Measurements from ENCODE around the gene GID8. TPM values are rescaled to one million over a fixed set of nuclear protein-coding genes. Genes with fewer than 3 reads are reported as not detected.

Gene GID8
- polyA plus RNA-seq, 1 of the 3 experiments (the other 2 are of a cell fraction) = 18.1 TPM

DNA sequence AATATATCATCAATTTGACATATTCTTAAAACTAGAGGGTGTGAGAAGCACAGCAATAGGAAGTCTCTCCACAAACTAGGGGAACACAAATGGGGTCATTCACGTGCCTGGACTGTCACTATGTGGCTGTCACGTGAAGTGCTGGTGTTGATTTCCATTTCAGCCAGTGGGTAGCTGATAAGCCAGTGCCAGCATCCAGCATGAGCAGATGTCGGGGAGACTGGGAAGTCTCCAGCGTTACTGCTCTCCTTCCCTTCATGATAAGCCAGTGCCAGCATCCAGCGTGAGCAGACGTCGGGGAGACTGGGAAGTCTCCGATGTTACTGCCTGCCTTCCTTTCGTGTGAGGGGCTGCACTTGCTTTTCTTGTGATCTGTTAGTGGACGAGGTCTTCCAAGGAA is 9.0 kb downstream of the GID8 start (continued):
- TF ChIP-seq CHD2 (IDR thresholded peaks at IDR 0.05; ENCODE audit: low read length, partially characterized antibody) = peak; percentile 68
- no peak for TF ChIP-seq ELF1 (IDR thresholded peaks at IDR 0.05)
- no peak for TF ChIP-seq FOXM1 (IDR thresholded peaks at IDR 0.05; ENCODE audit: low read depth)
- no peak for TF ChIP-seq MEF2A (IDR thresholded peaks at IDR 0.05; ENCODE audit: borderline replicate concordance, low read depth)
- no peak for TF ChIP-seq TEAD4 (IDR thresholded peaks at IDR 0.05; ENCODE audit: borderline replicate concordance, insufficient read depth)
- peak; percentile 98 for TF ChIP-seq MXI1 (IDR thresholded peaks at IDR 0.05; ENCODE audit: low read depth, low read length)
- TF ChIP-seq, protein P1, sequence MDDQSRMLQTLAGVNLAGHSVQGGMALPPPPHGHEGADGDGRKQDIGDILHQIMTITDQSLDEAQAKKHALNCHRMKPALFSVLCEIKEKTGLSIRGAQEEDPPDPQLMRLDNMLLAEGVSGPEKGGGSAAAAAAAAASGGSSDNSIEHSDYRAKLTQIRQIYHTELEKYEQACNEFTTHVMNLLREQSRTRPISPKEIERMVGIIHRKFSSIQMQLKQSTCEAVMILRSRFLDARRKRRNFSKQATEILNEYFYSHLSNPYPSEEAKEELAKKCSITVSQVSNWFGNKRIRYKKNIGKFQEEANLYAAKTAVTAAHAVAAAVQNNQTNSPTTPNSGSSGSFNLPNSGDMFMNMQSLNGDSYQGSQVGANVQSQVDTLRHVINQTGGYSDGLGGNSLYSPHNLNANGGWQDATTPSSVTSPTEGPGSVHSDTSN (IDR thresholded peaks at IDR 0.05) = no peak
- TF ChIP-seq, protein P2, sequence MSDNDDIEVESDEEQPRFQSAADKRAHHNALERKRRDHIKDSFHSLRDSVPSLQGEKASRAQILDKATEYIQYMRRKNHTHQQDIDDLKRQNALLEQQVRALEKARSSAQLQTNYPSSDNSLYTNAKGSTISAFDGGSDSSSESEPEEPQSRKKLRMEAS (IDR thresholded peaks at IDR 0.05; ENCODE audit: low read depth) = no peak
- TF ChIP-seq TCF12 (IDR thresholded peaks at IDR 0.05) = no peak
- peak; percentile 54 for TF ChIP-seq RAD21 (IDR thresholded peaks at IDR 0.05; ENCODE audit: low read length)

DNA sequence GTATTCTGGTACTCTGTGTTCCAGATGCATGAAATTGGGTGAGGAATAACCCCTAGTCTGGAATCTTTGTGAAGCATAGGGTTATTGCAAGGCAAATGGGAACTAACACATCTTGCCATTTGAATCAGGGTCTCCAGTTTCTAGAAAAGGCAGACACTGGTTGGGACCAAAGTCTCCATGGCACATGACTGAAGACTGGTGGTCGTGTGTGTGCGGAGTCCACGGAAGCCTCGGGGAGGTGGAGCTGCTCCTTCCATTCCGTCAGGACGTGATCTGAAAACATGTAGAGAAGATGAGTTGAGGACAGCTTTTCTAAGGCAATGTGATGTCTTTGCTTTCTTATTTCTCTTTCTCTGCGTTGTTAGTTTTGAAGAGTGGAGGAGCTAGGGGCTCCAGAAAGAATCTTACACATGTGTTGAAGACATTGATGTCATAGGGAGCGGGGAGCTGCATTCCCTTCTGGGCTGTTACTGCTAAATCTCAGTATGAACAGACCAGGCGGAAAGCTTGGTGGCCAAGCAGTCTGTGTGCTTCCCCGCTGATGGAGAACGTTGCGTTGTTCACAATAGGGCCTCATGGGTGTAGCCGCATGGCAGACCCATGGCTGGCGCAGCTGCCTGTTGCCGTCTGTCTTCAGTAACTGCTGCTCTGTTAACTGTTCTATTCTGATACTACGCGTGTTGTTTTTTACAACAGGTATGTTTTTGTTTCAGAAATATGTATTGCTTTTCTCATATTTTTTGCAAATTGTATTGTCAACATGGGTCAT is 9.8 kb downstream of the GID8 start:
- H3K9ac ChIP-seq = no peak overlapping the region
- CTCF ChIA-PET = interaction anchor here (0.9 to 1.7 kb wide), 3 partner anchors 17 to 109 kb away, joined by 3 to 5 read pairs (median 3); no protein-coding TSS in a partner anchor
- no peaks in the 10 kb centered on the region for H3K9me3 ChIP-seq
- H3K4me2 ChIP-seq = no peak overlapping the region
- H2AFZ ChIP-seq (ENCODE audit: low read depth) = no peak overlapping the region
- DNase-seq = no peak
- WGBS (ENCODE audit: low lambda C conversion rate) = 96% methylated on average over 17 of the region's 17 CpGs
- TF ChIP-seq, protein P2 (IDR thresholded peaks at IDR 0.05; ENCODE audit: low read depth) = no peak
- no peak for TF ChIP-seq MXI1 (IDR thresholded peaks at IDR 0.05; ENCODE audit: low read depth, low read length)
- no peak for TF ChIP-seq FOXJ3 (CRISPR knock-in tag; IDR thresholded peaks at IDR 0.05)
- no peak for TF ChIP-seq FOXM1 (IDR thresholded peaks at IDR 0.05; ENCODE audit: low read depth)
- TF ChIP-seq NFIC (IDR thresholded peaks at IDR 0.05; ENCODE audit: borderline replicate concordance) = no peak
- peaks cover 16% of the 10 kb centered on the region; the same call in 1 of the 2 replicates for H3K79me2 ChIP-seq (ENCODE audit: insufficient read depth)
- POLR2A ChIA-PET = no interaction called here
- H3K4me1 ChIP-seq (ENCODE audit: control insufficient read depth in 1 of 2, insufficient read depth in 2 of 2, low read depth in 1 of 2, low read length in 1 of 2) = peaks cover 0 to 16% of the 10 kb centered on the region in 2 experiments; a peak in 2 of 4 replicates
- H3F3A ChIP-seq (replicated peaks; ENCODE audit: insufficient read depth) = no peaks in the 10 kb centered on the region
- H3K9me2 ChIP-seq = no peaks in the 10 kb centered on the region
- H3K27me3 ChIP-seq (ENCODE audit: insufficient read depth) = no peaks in the 10 kb centered on the region
- no peaks in the 10 kb centered on the region for H4K20me1 ChIP-seq (ENCODE audit: insufficient read depth)
- H3K36me3 ChIP-seq (replicated peaks in 1 of 2; ENCODE audit: control insufficient read depth in 1 of 2, insufficient read depth in 2 of 2, low read length in 1 of 2) = peaks cover 51 to 69% of the 10 kb centered on the region in 2 experiments
- no peak overlapping the region for H3K27ac ChIP-seq (ENCODE audit: low read depth in 2 of 2, low read length in 1 of 2)
- H3K4me3 ChIP-seq (ENCODE audit: low read depth in 2 of 2, low read length in 1 of 2) = no peak overlapping the region

Measured in SK-N-SH (cell line).